WTC11 (cell line): ENCODE data around the gene UGT1A10.

Experiments used
- CTCF ChIP-seq: fragments of 200-600 bp; IDR thresholded peaks from 2 replicates; pipeline ENCODE4 v1.8.0; 2022; ENCODE audit warnings: antibody characterized with exemption
- JUN ChIP-seq: sonication (generic); formaldehyde crosslinking; IDR thresholded peaks from 2 replicates; pipeline ENCODE4 v1.8.0; 2023; ENCODE audit warnings: mild to moderate bottlenecking, missing genetic modification reagents
- STAT6 ChIP-seq: sonication (generic); formaldehyde crosslinking; conservative IDR thresholded peaks from 2 replicates; pipeline ENCODE4 v1.8.1; 2023; ENCODE audit warnings: mild to moderate bottlenecking, low read depth, missing genetic modification reagents, moderate library complexity
- ZNF121 ChIP-seq: sonication (generic); formaldehyde crosslinking; IDR thresholded peaks from 2 replicates; pipeline ENCODE4 v1.8.0; 2023; ENCODE audit warnings: missing genetic modification reagents
- ZNF138 ChIP-seq: sonication (generic); formaldehyde crosslinking; conservative IDR thresholded peaks from 2 replicates; pipeline ENCODE4 v1.8.1; 2022; ENCODE audit warnings: mild to moderate bottlenecking, moderate library complexity, missing genetic modification reagents
- ZNF263 ChIP-seq: sonication (generic); formaldehyde crosslinking; IDR thresholded peaks from 2 replicates; pipeline ENCODE4 v1.8.1; 2022; ENCODE audit warnings: low read depth, mild to moderate bottlenecking, moderate library complexity, missing genetic modification reagents

- no peak for TF ChIP-seq JUN (CRISPR knock-in tag)
- TF ChIP-seq ZNF138 (CRISPR knock-in tag) = no peak
- TF ChIP-seq CTCF = no peak
- TF ChIP-seq STAT6 = no peak
- TF ChIP-seq ZNF121 (CRISPR knock-in tag) = no peak
- no peak for TF ChIP-seq ZNF263 (CRISPR knock-in tag)
Observed at GRCh38 chr2:233712611-233713261, 76.5 kb downstream of the UGT1A10 start, which contains the start of gene UGT1A5.
